C4-2B (cell line): ENCODE measurements around the gene CD34.

ENCODE experiments used
- ZFX ChIP-seq: fragments of 450-650 bp; IDR thresholded peaks from 2 replicates; pipeline ENCODE4 v1.6.1; 2017
- TF ChIP-seq, protein P1 (sequence below): fragments of 450-650 bp; conservative IDR thresholded peaks from 2 replicates; pipeline ENCODE4 v1.5.1; 2017; ENCODE audit warnings: mild to moderate bottlenecking

- TF ChIP-seq, protein P1, sequence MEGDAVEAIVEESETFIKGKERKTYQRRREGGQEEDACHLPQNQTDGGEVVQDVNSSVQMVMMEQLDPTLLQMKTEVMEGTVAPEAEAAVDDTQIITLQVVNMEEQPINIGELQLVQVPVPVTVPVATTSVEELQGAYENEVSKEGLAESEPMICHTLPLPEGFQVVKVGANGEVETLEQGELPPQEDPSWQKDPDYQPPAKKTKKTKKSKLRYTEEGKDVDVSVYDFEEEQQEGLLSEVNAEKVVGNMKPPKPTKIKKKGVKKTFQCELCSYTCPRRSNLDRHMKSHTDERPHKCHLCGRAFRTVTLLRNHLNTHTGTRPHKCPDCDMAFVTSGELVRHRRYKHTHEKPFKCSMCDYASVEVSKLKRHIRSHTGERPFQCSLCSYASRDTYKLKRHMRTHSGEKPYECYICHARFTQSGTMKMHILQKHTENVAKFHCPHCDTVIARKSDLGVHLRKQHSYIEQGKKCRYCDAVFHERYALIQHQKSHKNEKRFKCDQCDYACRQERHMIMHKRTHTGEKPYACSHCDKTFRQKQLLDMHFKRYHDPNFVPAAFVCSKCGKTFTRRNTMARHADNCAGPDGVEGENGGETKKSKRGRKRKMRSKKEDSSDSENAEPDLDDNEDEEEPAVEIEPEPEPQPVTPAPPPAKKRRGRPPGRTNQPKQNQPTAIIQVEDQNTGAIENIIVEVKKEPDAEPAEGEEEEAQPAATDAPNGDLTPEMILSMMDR = no peak
- TF ChIP-seq ZFX = no peak
Observed at GRCh38 chr1:207851696-207852095, 59.2 kb downstream of the CD34 start.
